IMR-90 (cell line): Measurements from ENCODE around the gene AKAP12. TPM values are rescaled to one million over a fixed set of nuclear protein-coding genes. Genes with fewer than 3 reads are reported as not detected.

ENCODE experiments used
- ATAC-seq: fragments of 200-7000 bp; cut with Tn5 transposase; 2 replicates; pipeline ENCODE4 v1.9.1; 2020; ENCODE audit warnings: low read depth, mild to moderate bottlenecking, moderate library complexity
- BruUV-seq: library from RNA; stranded (reverse); fragments of 400-500 nt; replicated peaks from 2 replicates; lab custom pipeline; 2021; lab: Mats Ljungman, UMichigan
- CTCF ChIA-PET: fragments of 300-600 bp; formaldehyde crosslinking; extraction: SDS; loops from one replicate; lab custom pipeline; 2021; ENCODE audit warnings: antibody characterized with exemption; lab: Yijun Ruan, JAX
- POLR2A ChIA-PET: fragments of 300-600 bp; sonication (Branson Sonifier 250); formaldehyde crosslinking; loops from one replicate; lab custom pipeline; 2022; ENCODE audit warnings: antibody characterized with exemption; ENCODE audit not compliant: unreplicated experiment; lab: Charles Lee
- DNase-seq: peaks from one replicate; pipeline ENCODE4 v3.0.0; 2013
- H2AFZ ChIP-seq: replicated peaks from 2 replicates; pipeline ENCODE3; 2013; ENCODE audit warnings: low read length, mild to moderate bottlenecking; ENCODE audit not compliant: poor library complexity
- H2AK5ac ChIP-seq: 2 replicates; pipeline ENCODE4 v1.6.1; 2013; ENCODE audit warnings: low read depth, low read length, inconsistent platforms
- H2AK9ac ChIP-seq: replicated peaks from 2 replicates; pipeline ENCODE3; 2013; ENCODE audit warnings: mild to moderate bottlenecking, low read depth, low read length, moderate library complexity; ENCODE audit not compliant: poor library complexity
- H2BK120ac ChIP-seq: 2 replicates; pipeline ENCODE4 v1.6.1; 2013; ENCODE audit warnings: low read depth, low read length, inconsistent platforms
- H2BK15ac ChIP-seq: 3 replicates; pipeline ENCODE4 v1.6.1; 2013; ENCODE audit warnings: low read depth, low read length, inconsistent platforms
- H2BK20ac ChIP-seq: 2 replicates; pipeline ENCODE4 v1.6.1; 2013; ENCODE audit warnings: low read depth, mild to moderate bottlenecking, inconsistent platforms, low read length, moderate library complexity
- H2BK5ac ChIP-seq: 2 replicates; pipeline ENCODE4 v1.6.1; 2013; ENCODE audit warnings: mild to moderate bottlenecking, low read depth, low read length, inconsistent platforms; ENCODE audit not compliant: poor library complexity, severe bottlenecking
- H3K14ac ChIP-seq: replicated peaks from 2 replicates; pipeline ENCODE4 v1.6.1; 2013; ENCODE audit warnings: low read depth, low read length, inconsistent platforms
- H3K18ac ChIP-seq: 2 replicates; pipeline ENCODE4 v1.6.1; 2013; ENCODE audit warnings: low read depth, low read length, control low read depth
- H3K23ac ChIP-seq: 2 replicates; pipeline ENCODE4 v1.6.1; 2013; ENCODE audit warnings: low read depth, low read length, inconsistent platforms
- H3K27ac ChIP-seq: 2 replicates; pipeline ENCODE4 v1.5.1; 2013; ENCODE audit warnings: mild to moderate bottlenecking, control low read depth, low read length; ENCODE audit not compliant: insufficient read depth
- H3K27me3 ChIP-seq: 2 replicates; pipeline ENCODE4 v1.6.1; 2013; ENCODE audit warnings: low read length; ENCODE audit not compliant: control insufficient read depth, insufficient read depth
- H3K36me3 ChIP-seq: 2 replicates; pipeline ENCODE4 v1.6.1; 2013; ENCODE audit warnings: low read length, mixed read lengths; ENCODE audit not compliant: control insufficient read depth, insufficient read depth
- H3K4ac ChIP-seq: 2 replicates; pipeline ENCODE4 v1.6.1; 2013; ENCODE audit warnings: low read depth, low read length, inconsistent platforms
- H3K4me1 ChIP-seq: 2 replicates; pipeline ENCODE4 v1.6.1; 2013; ENCODE audit warnings: low read length, mixed read lengths; ENCODE audit not compliant: control insufficient read depth, insufficient read depth
- H3K4me2 ChIP-seq: 2 replicates; pipeline ENCODE4 v1.6.1; 2013; ENCODE audit warnings: low read depth, mild to moderate bottlenecking, control low read depth, low read length, moderate library complexity
- H3K4me3 ChIP-seq: 2 replicates; pipeline ENCODE4 v1.5.1; 2013; ENCODE audit warnings: low read depth, mild to moderate bottlenecking, control low read depth, low read length, moderate library complexity; ENCODE audit not compliant: insufficient read depth
- H3K56ac ChIP-seq: 2 replicates; pipeline ENCODE4 v1.6.1; 2013; ENCODE audit warnings: low read length, inconsistent platforms; ENCODE audit not compliant: insufficient read depth; ENCODE audit errors: extremely low read depth
- H3K79me1 ChIP-seq, 2 experiments: 2 replicates each; pipeline ENCODE4 v1.6.1; 2013; ENCODE audit warnings: low read length in 2 of 2, inconsistent platforms in 1 of 2, low read depth in 1 of 2
- H3K9ac ChIP-seq: 2 replicates; pipeline ENCODE4 v1.6.1; 2013; ENCODE audit warnings: low read depth, low read length, control low read depth
- H3K9me1 ChIP-seq: 2 replicates; pipeline ENCODE4 v1.6.1; 2013; ENCODE audit warnings: low read length, inconsistent platforms; ENCODE audit not compliant: insufficient read depth
- H3K9me3 ChIP-seq: 2 replicates; pipeline ENCODE4 v1.6.1; 2013; ENCODE audit warnings: low read length; ENCODE audit not compliant: control insufficient read depth, insufficient read depth
- H4K20me1 ChIP-seq: 2 replicates; pipeline ENCODE4 v1.6.1; 2013; ENCODE audit warnings: low read length, inconsistent platforms; ENCODE audit not compliant: insufficient read depth
- H4K5ac ChIP-seq: 2 replicates; pipeline ENCODE4 v1.6.1; 2013; ENCODE audit warnings: mild to moderate bottlenecking, low read depth, low read length, control low read depth
- H4K8ac ChIP-seq, 2 experiments: 2 replicates each; pipeline ENCODE4 v1.6.1; 2013; ENCODE audit warnings: low read depth in 2 of 2, low read length in 2 of 2, control low read depth in 1 of 2, inconsistent platforms in 1 of 2
- H4K91ac ChIP-seq: 2 replicates; pipeline ENCODE4 v1.6.1; 2013; ENCODE audit warnings: low read depth, low read length, inconsistent platforms; ENCODE audit not compliant: insufficient read depth
- FOS ChIP-seq: fragments of 150-350 bp; IDR thresholded peaks from 2 replicates; pipeline ENCODE4 v1.6.1; 2016; ENCODE audit warnings: low read depth, low read length
- MXI1 ChIP-seq: IDR thresholded peaks from 2 replicates; pipeline ENCODE4 v1.6.1; 2012; ENCODE audit warnings: low read depth, mild to moderate bottlenecking, low read length, moderate library complexity, borderline replicate concordance
- NFE2L2 ChIP-seq: fragments of 150-350 bp; IDR thresholded peaks from 2 replicates; pipeline ENCODE4 v1.6.1; 2016; ENCODE audit warnings: low read depth, mild to moderate bottlenecking, low read length
- RAD21 ChIP-seq: IDR thresholded peaks from 2 replicates; pipeline ENCODE4 v1.6.1; 2012; ENCODE audit warnings: low read length, improper control_type of control experiment
- RCOR1 ChIP-seq: IDR thresholded peaks from 2 replicates; pipeline ENCODE4 v1.6.1; 2012; ENCODE audit warnings: mild to moderate bottlenecking, low read length, improper control_type of control experiment; ENCODE audit not compliant: insufficient replicate concordance
- RFX5 ChIP-seq: IDR thresholded peaks from 2 replicates; pipeline ENCODE4 v1.8.0; 2012; ENCODE audit warnings: low read depth, mild to moderate bottlenecking, low read length, moderate library complexity
- SMC3 ChIP-seq: fragments of 150-350 bp; IDR thresholded peaks from 2 replicates; pipeline ENCODE4 v1.6.1; 2016; ENCODE audit warnings: low read depth, mild to moderate bottlenecking, antibody characterized with exemption, low read length, moderate library complexity
- USF2 ChIP-seq: fragments of 150-350 bp; IDR thresholded peaks from 2 replicates; pipeline ENCODE4 v1.6.1; 2017; ENCODE audit warnings: mild to moderate bottlenecking, antibody characterized with exemption, low read length, low read depth
- WGBS, 2 experiments: methylation state at CpG; one replicate each; pipeline versions ENCODE4 v1.1.5 to v1.1.7; 2013; ENCODE audit warnings: missing lambda C conversion rate in 2 of 2; ENCODE audit not compliant: insufficient read length in 1 of 2; ENCODE audit errors: extremely low coverage in 2 of 2; 5-methylcytosine and 5-hydroxymethylcytosine counted together
- dilution Hi-C: fragments of 300-500 bp; cut with HindIII; formaldehyde crosslinking; loops from one replicate; pipeline ENCODE4 v1.14.3; 2018; ENCODE audit warnings: low sequenced_read_pairs; ENCODE audit not compliant: unreplicated experiment
- in situ Hi-C: fragments of 300-500 bp; cut with MboI; formaldehyde crosslinking; loops from 3 replicates; pipeline ENCODE4 v1.14.3; 2019; ENCODE audit warnings: low sequenced_read_pairs, inconsistent platforms, mixed read lengths
- intact Hi-C: fragments of 100-400 bp; cut with micrococcal nuclease; formaldehyde crosslinking; loops from 2 replicates; pipeline ENCODE4 v1.10.0; 2022
- polyA plus RNA-seq, 3 experiments: library from polyadenylated mRNA; depleted of rRNA; stranded (reverse); fragments of >200 nt; gene quantifications; 2 replicates each; pipeline ENCODE4 v1.2.3, GENCODE V29; 2012; ENCODE audit warnings: low replicate concordance in 1 of 3
- total RNA-seq: library from RNA; depleted of rRNA; stranded (reverse); fragments of >200 nt; gene quantifications from 2 replicates; pipeline ENCODE4 v1.2.3, GENCODE V29; 2012

AKAP12 gene
- total and polyA plus RNA-seq, 2 of the 4 experiments (the other 2 are of a cell fraction), result 56.0 to 118 TPM

- Histone ChIP-seq H3K27ac (peak within 1 kb of the TSS; percentile 98), H3K79me1 (peaks cover 14 to 47% of the 10 kb centered on the region in 2 experiments), H2AFZ (peak within 1 kb of the TSS; percentile 90), H3K56ac (peak within 1 kb of the TSS; percentile 71; the same call in 1 of the 2 replicates), H3K4me3 (peak within 1 kb of the TSS; percentile 88), H4K5ac (peak within 1 kb of the TSS; percentile 70; the same call in 1 of the 2 replicates), H3K23ac (peak within 1 kb of the TSS; percentile 49; the same call in 1 of the 2 replicates), H2BK5ac (peak within 1 kb of the TSS; percentile 96), H2AK5ac (peak within 1 kb of the TSS; percentile 33; the same call in 1 of the 2 replicates), H3K4me1 (peaks cover 7% of the 10 kb centered on the region), H3K4me2 (peak within 1 kb of the TSS; percentile 96), H3K14ac (peak within 1 kb of the TSS; percentile 20; the same call in 1 of the 2 replicates), H3K9me3 (no peaks in the 10 kb centered on the region), H3K18ac (peak within 1 kb of the TSS; percentile 43; the same call in 1 of the 2 replicates), H2BK15ac (no peak within 1 kb of the TSS), H2BK20ac (no peak within 1 kb of the TSS), H3K9ac (peak within 1 kb of the TSS; percentile 93), H3K9me1 (0 out of 2 replicates have a peak, but pooled peaks cover 13% of the 10 kb centered on the region), H2BK120ac (no peak within 1 kb of the TSS), H4K20me1 (peaks cover 50% of the 10 kb centered on the region), H3K4ac (peak within 1 kb of the TSS; percentile 75), H4K8ac (peak within 1 kb of the TSS in 1 of 2 experiments; percentile 75; a peak in 1 of 4 replicates), H3K36me3 (peaks cover 2% of the 10 kb centered on the region; the same call in 1 of the 2 replicates), H3K27me3 (no peaks in the 10 kb centered on the region), H4K91ac (peak within 1 kb of the TSS; percentile 67), H2AK9ac (peak within 1 kb of the TSS; percentile 98)
- ChIA-PET CTCF (no interaction called here), POLR2A (no interaction called here)
- intact Hi-C loops, result loop anchor here (5.0 kb wide), 2 partner anchors 499 to 706 kb away; no protein-coding TSS in a partner anchor
- no TSS peak for BruUV-seq
- DNase-seq, result peak; percentile 89
- dilution Hi-C loops, result no loop called here
- ATAC-seq, result peak; percentile 12
- TF ChIP-seq RFX5 (no peak), SMC3 (no peak), RAD21 (no peak), USF2 (peak; percentile 74), RCOR1 (peak; percentile 22), FOS (0 out of 2 replicates have a peak, but pooled peaks have one; percentile 9), NFE2L2 (no peak), MXI1 (peak; percentile 91)
- in situ Hi-C loops, result no loop called here
- 1% methylated on average over 14 of the region's 57 CpGs; no CpG with 5 or more reads in 1 of the 2 experiments for WGBS, 2 experiments
These were observed 152.0 kb downstream of the AKAP12 start, which contains the start of gene ZBTB2 for GRCh38 chr6:151391471-151392413. ZBTB2 (minus strand) TSS chr6:151391559; CDS start chr6:151373637, 17,922 bp downstream.
